K562 (cell line): ENCODE data around the gene PPP1R12C. TPM values are rescaled to one million over a fixed set of nuclear protein-coding genes. Genes with fewer than 3 reads are reported as not detected.

Experiments used
- ATAC-seq: fragments of 200-7000 bp; cut with Tn5 transposase; 3 replicates; pipeline ENCODE4 v1.9.1; 2020; ENCODE audit warnings: moderate library complexity
- BruUV-seq: library from RNA; stranded (reverse); fragments of 400-500 nt; replicated peaks from 2 replicates; lab custom pipeline; 2021; lab: Mats Ljungman, UMichigan
- CTCF ChIA-PET: fragments of 300-600 bp; formaldehyde crosslinking; extraction: SDS; loops from one replicate; lab custom pipeline; 2021; ENCODE audit warnings: low intra/inter-chr PET ratio; lab: Yijun Ruan, JAX
- POLR2A ChIA-PET: fragments of 300-600, 350-650 bp; sonication (Branson Sonifier 250); formaldehyde crosslinking; extraction: SDS; loops from one replicate; lab custom pipeline; 2021; ENCODE audit warnings: antibody characterized with exemption, inconsistent platforms; lab: Yijun Ruan, JAX
- DNase-seq, 4 experiments: peaks; one replicate each; pipeline versions ENCODE4 v3.0.0 to v3.0.0-alpha.2; 2011 to 2018; ENCODE audit warnings: low spot score in 3 of 4, mixed read lengths in 3 of 4; ENCODE audit errors: extremely low read depth in 1 of 4
- FAIRE-seq: peaks from 2 replicates; lab custom pipeline; 2011; peaks lifted over from hg19 to GRCh38; lab: Jason Lieb, UNC
- H2AFZ ChIP-seq: 2 replicates; pipeline ENCODE4 v1.6.0; 2011; ENCODE audit warnings: low read depth, low read length, control low read depth, inconsistent platforms
- H3K27ac ChIP-seq: fragments of 200-600 bp; 3 replicates; pipeline ENCODE4 v1.8.0; 2011; ENCODE audit warnings: low read depth, mild to moderate bottlenecking, control low read depth, inconsistent platforms, low read length, moderate library complexity, mixed read lengths; ENCODE audit errors: extremely low read depth
- H3K27me3 ChIP-seq, 2 experiments: fragments of 300-600 bp in 1 of 2; 2 replicates in 1 of 2; 3 replicates in 1 of 2; pipeline versions ENCODE4 v1.6.0 to v1.8.0; 2011; ENCODE audit warnings: inconsistent platforms in 2 of 2, low read length in 2 of 2, mild to moderate bottlenecking in 1 of 2, mixed read lengths in 1 of 2, moderate library complexity in 1 of 2; ENCODE audit not compliant: control insufficient read depth in 2 of 2, insufficient read depth in 2 of 2
- H3K36me3 ChIP-seq: fragments of 300-600 bp; 3 replicates; pipeline ENCODE4 v1.8.0; 2011; ENCODE audit warnings: mild to moderate bottlenecking, low read length, inconsistent platforms; ENCODE audit not compliant: control insufficient read depth, insufficient read depth
- H3K4me1 ChIP-seq, 2 experiments: fragments of 200-600 bp in 1 of 2; replicated peaks in 1 of 2; 2 replicates in 1 of 2; 3 replicates in 1 of 2; pipeline versions ENCODE4 v1.5.1 to v1.8.0; 2011; ENCODE audit warnings: inconsistent platforms in 2 of 2, low read length in 2 of 2, mild to moderate bottlenecking in 1 of 2, mixed read lengths in 1 of 2, moderate library complexity in 1 of 2; ENCODE audit not compliant: control insufficient read depth in 2 of 2, insufficient read depth in 2 of 2
- H3K4me2 ChIP-seq: 2 replicates; pipeline ENCODE4 v1.6.1; 2011; ENCODE audit warnings: low read length, control low read depth, inconsistent platforms, mixed read lengths; ENCODE audit not compliant: insufficient read depth
- H3K4me3 ChIP-seq: fragments of 200-600 bp; sonication (generic), shearing (Covaris generic); 2 replicates; pipeline ENCODE4 v1.5.1; 2016; ENCODE audit warnings: control low read depth, inconsistent platforms
- H3K79me2 ChIP-seq: fragments of 200-600 bp; 3 replicates; pipeline ENCODE4 v1.8.0; 2011; ENCODE audit warnings: low read length, inconsistent platforms; ENCODE audit not compliant: control insufficient read depth, insufficient read depth
- H3K9ac ChIP-seq, 2 experiments: 2 replicates each; pipeline versions ENCODE4 v1.6.0 to v1.6.1; 2011; ENCODE audit warnings: low read depth in 2 of 2, low read length in 2 of 2, control low read depth in 1 of 2, inconsistent platforms in 1 of 2, mild to moderate bottlenecking in 1 of 2, mixed read lengths in 1 of 2; ENCODE audit not compliant: insufficient read depth in 1 of 2
- H3K9me1 ChIP-seq: one replicate; pipeline ENCODE4 v1.6.0; 2011; ENCODE audit warnings: inconsistent platforms, mild to moderate bottlenecking, low read length, moderate library complexity; ENCODE audit not compliant: control insufficient read depth, insufficient read depth
- H3K9me3 ChIP-seq: replicated peaks from 2 replicates; pipeline ENCODE4 v1.5.1; 2011; ENCODE audit warnings: low read depth, low read length, inconsistent platforms; ENCODE audit not compliant: control insufficient read depth, insufficient read depth
- H4K20me1 ChIP-seq: replicated peaks from 2 replicates; pipeline ENCODE4 v1.6.1; 2011; ENCODE audit warnings: low read length, inconsistent platforms, mixed read lengths; ENCODE audit not compliant: control insufficient read depth, insufficient read depth
- ASH1L ChIP-seq: fragments of 450-650 bp; IDR thresholded peaks from 2 replicates; pipeline ENCODE4 v1.6.1; 2018; ENCODE audit warnings: borderline replicate concordance, mild to moderate bottlenecking, low read depth; ENCODE audit not compliant: partially characterized antibody
- BRF1 ChIP-seq: IDR thresholded peaks from 3 replicates; pipeline ENCODE4 v1.6.1; 2011; ENCODE audit warnings: borderline replicate concordance, mild to moderate bottlenecking; ENCODE audit not compliant: insufficient read length; ENCODE audit errors: extremely low read depth
- POLR2G ChIP-seq: fragments of 200-400 bp; formaldehyde crosslinking; IDR thresholded peaks from 2 replicates; pipeline ENCODE4 v1.6.1; 2017; ENCODE audit warnings: low read depth, mild to moderate bottlenecking, antibody characterized with exemption, low read length, moderate library complexity
- PREB ChIP-seq: sonication (generic); formaldehyde crosslinking; IDR thresholded peaks from 2 replicates; pipeline ENCODE4 v1.8.1; 2023; ENCODE audit warnings: mild to moderate bottlenecking, missing genetic modification reagents
- SMARCA5 ChIP-seq: fragments of 450-650 bp; IDR thresholded peaks from 2 replicates; pipeline ENCODE4 v1.6.1; 2016
- SMARCE1 ChIP-seq: fragments of 450-650 bp; IDR thresholded peaks from 2 replicates; pipeline ENCODE4 v1.7.1; 2016; ENCODE audit warnings: mild to moderate bottlenecking
- WGBS: fragments of 100-300 bp; shearing (Covaris generic); methylation state at CpG from one replicate; pipeline ENCODE4 v1.1.6; 2016; ENCODE audit warnings: low coverage, mixed read lengths; ENCODE audit not compliant: insufficient coverage; ENCODE audit errors: missing lambda C conversion rate; 5-methylcytosine and 5-hydroxymethylcytosine counted together
- in situ Hi-C: fragments of 300-500 bp; cut with MboI; formaldehyde crosslinking; loops from 4 replicates; pipeline ENCODE4 v1.15.0; 2018; ENCODE audit warnings: inconsistent platforms, mixed read lengths
- intact Hi-C: fragments of 100-400 bp; cut with micrococcal nuclease; formaldehyde crosslinking; loops from 2 replicates; pipeline ENCODE4 v1.14.2; 2022
- polyA plus RNA-seq, 8 experiments: library from polyadenylated mRNA; depleted of rRNA in 4 of 8; stranded (reverse) in 5 of 8; unstranded in 3 of 8; fragments of >200 nt; fragmentation: Nextera tagmentation in 2 of 8; fragmentation: Illumina TruSeq in 1 of 8; extraction: Ambion mirVana in 2 of 8; extraction: Trizol in 1 of 8; gene quantifications; 2 replicates each; pipeline versions ENCODE4 v1.2.1 to v1.2.3, GENCODE V29; 2011 to 2014; ENCODE audit warnings: inconsistent platforms in 1 of 8, missing spikeins in 1 of 8
- total RNA-seq, 7 experiments: library from RNA; depleted of rRNA in 6 of 7; stranded (reverse); fragments of >200 nt in 6 of 7; fragmentation: Illumina TruSeq in 2 of 7; extraction: Trizol in 2 of 7; gene quantifications; 2 replicates each; pipeline versions ENCODE4 v1.2.1 to v1.2.3, GENCODE V29; 2011 to 2021; ENCODE audit warnings: low replicate concordance in 1 of 7

PPP1R12C gene
- total and polyA plus RNA-seq, 9 of the 15 experiments (the other 6 are each of a cell fraction or from before 2014, with no cell fraction given) = 1.8 to 136 (median 33.7) TPM

- TF ChIP-seq SMARCE1 (no peak), ASH1L (no peak), PREB (CRISPR knock-in tag) (no peak)
- TF ChIP-seq, all 486 proteins: peak for 0
Observed at GRCh38 chr19:55091126-55091910, 26.1 kb downstream of the PPP1R12C start (continued).

- Histone ChIP-seq H3K9me1 (no peaks in the 10 kb centered on the region), H3K79me2 (no peaks in the 10 kb centered on the region), H3K4me3 (no peak overlapping the region), H3K27ac (no peak overlapping the region), H3K27me3 (no peaks in the 10 kb centered on the region), H3K9ac (no peak overlapping the region), H3K4me1 (peaks cover 0 to 61% of the 10 kb centered on the region in 2 experiments; a peak in 3 of 5 replicates), H3K36me3 (peaks cover 64% of the 10 kb centered on the region; the same call in 2 of the 3 replicates), H2AFZ (no peak overlapping the region), H3K9me3 (no peaks in the 10 kb centered on the region), H3K4me2 (no peak overlapping the region), H4K20me1 (peaks cover 4% of the 10 kb centered on the region; the same call in 1 of the 2 replicates)
- TF ChIP-seq BRF1 (no peak), POLR2G (0 out of 2 replicates have a peak, but pooled peaks have one; percentile 29), SMARCA5 (no peak)
- intact Hi-C loops = no loop called here
- ChIA-PET POLR2A (interaction anchor here (0.6 to 0.8 kb wide), 3 partner anchors 10 to 652 kb away, joined by 3 to 6 read pairs (median 6); no protein-coding TSS in a partner anchor), CTCF (no interaction called here)
- no TSS peak for BruUV-seq
- no peak for FAIRE-seq
- no peak for DNase-seq
- WGBS = 99% methylated on average over 10 of the region's 13 CpGs
- in situ Hi-C loops = no loop called here
- ATAC-seq = no peak
Observed at GRCh38 chr19:55090564-55090963, 26.9 kb downstream of the PPP1R12C start.
